ENCODE measurements around the gene LOX.

- TF ChIP-seq EZH2 (IDR thresholded peaks at IDR 0.05; ENCODE audit: insufficient read depth, poor library complexity, severe bottlenecking): no peak
- no peak for TF ChIP-seq EZH2phosphoT487 (IDR thresholded peaks at IDR 0.05; ENCODE audit: insufficient read depth, low read depth)
These were observed 48.2 kb downstream of the LOX start for GRCh38 chr5:122029818-122030217.

Measured in GM23248 (cell line).